RKO (cell line): ENCODE results near the gene TBCB.
"Not testable (repeated sequence)": the region's sequence is repeated elsewhere in the genome, so short reads cannot be mapped to it uniquely, and the experiment has no call there.

Source experiments
- DNase-seq: peaks from one replicate; pipeline ENCODE4 v3.0.0-alpha.2; 2016; ENCODE audit warnings: low spot score

TBCB gene

GRCh38 chr19:36115453-36116343 lies at the start of gene TBCB:
Gene TBCB (plus strand): TSS chr19:36115468. CDS start chr19:36115561, 93 bp downstream.
- DNase-seq, result peak; percentile 43

GRCh38 chr19:36067681-36068080 lies 47.6 kb upstream of the TBCB start:
- DNase-seq, result no peak

- DNase-seq, result not testable (repeated sequence)
Measured at GRCh38 chr19:36068810-36069499, 46.3 kb upstream of the TBCB start.

- no peak for DNase-seq
Measured at GRCh38 chr19:36072081-36072480, 43.2 kb upstream of the TBCB start.

GRCh38 chr19:36073121-36073876 lies 42.0 kb upstream of the TBCB start:
- DNase-seq, result no peak

GRCh38 chr19:36079389-36079945 lies 35.8 kb upstream of the TBCB start:
- no peak for DNase-seq

- no peak for DNase-seq
Measured at GRCh38 chr19:36081385-36081784, 33.9 kb upstream of the TBCB start.

GRCh38 chr19:36081894-36082293 lies 33.4 kb upstream of the TBCB start:
- no peak for DNase-seq

- DNase-seq, result no peak
Measured at GRCh38 chr19:36082916-36083315, 32.4 kb upstream of the TBCB start.

GRCh38 chr19:36084231-36085009 lies 30.8 kb upstream of the TBCB start:
- no peak for DNase-seq

GRCh38 chr19:36086326-36086725 lies 28.9 kb upstream of the TBCB start:
- DNase-seq, result no peak

- no peak for DNase-seq
Measured at GRCh38 chr19:36089847-36090246, 25.4 kb upstream of the TBCB start.

- DNase-seq, result no peak
Measured at GRCh38 chr19:36090910-36091695, 24.2 kb upstream of the TBCB start.

- no peak for DNase-seq
Measured at GRCh38 chr19:36092566-36092965, 22.7 kb upstream of the TBCB start.

GRCh38 chr19:36093146-36093662 lies 22.1 kb upstream of the TBCB start:
- no peak for DNase-seq

GRCh38 chr19:36093687-36094086 lies 21.6 kb upstream of the TBCB start:
- no peak for DNase-seq

GRCh38 chr19:36097036-36097435 lies 18.2 kb upstream of the TBCB start:
- DNase-seq, result no peak

- no peak for DNase-seq
Measured at GRCh38 chr19:36099166-36099785, 16.0 kb upstream of the TBCB start.

GRCh38 chr19:36100476-36100875 lies 14.8 kb upstream of the TBCB start:
- no peak for DNase-seq
